Measurements from ENCODE around the gene NTF3. TPM values are rescaled to one million over a fixed set of nuclear protein-coding genes. Genes with fewer than 3 reads are reported as not detected.

The NTF3 gene
- total and polyA plus RNA-seq, 9 donors = 3.2 to 15.9 (median 9.4) TPM

DNA sequence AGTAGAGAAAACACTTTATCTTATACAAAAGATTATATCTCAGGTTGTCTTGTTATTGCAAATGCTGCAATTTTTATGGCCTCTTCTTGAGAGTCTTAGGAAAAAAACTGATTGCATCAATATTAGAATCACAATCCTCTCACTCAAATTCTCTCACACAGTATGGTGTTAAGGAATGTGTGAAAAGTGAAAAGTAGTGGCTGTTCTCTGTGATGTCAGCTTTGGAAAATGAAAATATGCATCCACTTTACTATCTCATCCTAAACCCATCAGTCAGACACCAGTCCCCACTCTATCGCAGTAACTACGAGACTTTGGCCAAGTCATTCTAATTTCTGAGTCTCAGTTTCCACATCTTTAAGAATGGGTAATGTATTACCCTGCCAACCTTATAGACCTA is 32.6 kb upstream of the NTF3 start:
- no peak for TF ChIP-seq EP300 (IDR thresholded peaks at IDR 0.05)
- no peak for TF ChIP-seq POLR2A (IDR thresholded peaks at IDR 0.05)
- TF ChIP-seq, protein P1, sequence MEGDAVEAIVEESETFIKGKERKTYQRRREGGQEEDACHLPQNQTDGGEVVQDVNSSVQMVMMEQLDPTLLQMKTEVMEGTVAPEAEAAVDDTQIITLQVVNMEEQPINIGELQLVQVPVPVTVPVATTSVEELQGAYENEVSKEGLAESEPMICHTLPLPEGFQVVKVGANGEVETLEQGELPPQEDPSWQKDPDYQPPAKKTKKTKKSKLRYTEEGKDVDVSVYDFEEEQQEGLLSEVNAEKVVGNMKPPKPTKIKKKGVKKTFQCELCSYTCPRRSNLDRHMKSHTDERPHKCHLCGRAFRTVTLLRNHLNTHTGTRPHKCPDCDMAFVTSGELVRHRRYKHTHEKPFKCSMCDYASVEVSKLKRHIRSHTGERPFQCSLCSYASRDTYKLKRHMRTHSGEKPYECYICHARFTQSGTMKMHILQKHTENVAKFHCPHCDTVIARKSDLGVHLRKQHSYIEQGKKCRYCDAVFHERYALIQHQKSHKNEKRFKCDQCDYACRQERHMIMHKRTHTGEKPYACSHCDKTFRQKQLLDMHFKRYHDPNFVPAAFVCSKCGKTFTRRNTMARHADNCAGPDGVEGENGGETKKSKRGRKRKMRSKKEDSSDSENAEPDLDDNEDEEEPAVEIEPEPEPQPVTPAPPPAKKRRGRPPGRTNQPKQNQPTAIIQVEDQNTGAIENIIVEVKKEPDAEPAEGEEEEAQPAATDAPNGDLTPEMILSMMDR (IDR thresholded peaks at IDR 0.05) = no peak
- 88 to 97% (median 89%) methylated on average over 2 of the region's 2 CpGs for WGBS, 3 donors
- H3K4me3 ChIP-seq = no peak overlapping the region
- intact Hi-C loops (cut with DNase I) = no loop called here
- H3K27me3 ChIP-seq = no peaks in the 10 kb centered on the region
- no peak overlapping the region for H3K27ac ChIP-seq
- H3K9me3 ChIP-seq = no peaks in the 10 kb centered on the region
- no peaks in the 10 kb centered on the region for H3K4me1 ChIP-seq (ENCODE audit: insufficient read depth)
- no peaks in the 10 kb centered on the region for H3K36me3 ChIP-seq
- no peak for DNase-seq

DNA sequence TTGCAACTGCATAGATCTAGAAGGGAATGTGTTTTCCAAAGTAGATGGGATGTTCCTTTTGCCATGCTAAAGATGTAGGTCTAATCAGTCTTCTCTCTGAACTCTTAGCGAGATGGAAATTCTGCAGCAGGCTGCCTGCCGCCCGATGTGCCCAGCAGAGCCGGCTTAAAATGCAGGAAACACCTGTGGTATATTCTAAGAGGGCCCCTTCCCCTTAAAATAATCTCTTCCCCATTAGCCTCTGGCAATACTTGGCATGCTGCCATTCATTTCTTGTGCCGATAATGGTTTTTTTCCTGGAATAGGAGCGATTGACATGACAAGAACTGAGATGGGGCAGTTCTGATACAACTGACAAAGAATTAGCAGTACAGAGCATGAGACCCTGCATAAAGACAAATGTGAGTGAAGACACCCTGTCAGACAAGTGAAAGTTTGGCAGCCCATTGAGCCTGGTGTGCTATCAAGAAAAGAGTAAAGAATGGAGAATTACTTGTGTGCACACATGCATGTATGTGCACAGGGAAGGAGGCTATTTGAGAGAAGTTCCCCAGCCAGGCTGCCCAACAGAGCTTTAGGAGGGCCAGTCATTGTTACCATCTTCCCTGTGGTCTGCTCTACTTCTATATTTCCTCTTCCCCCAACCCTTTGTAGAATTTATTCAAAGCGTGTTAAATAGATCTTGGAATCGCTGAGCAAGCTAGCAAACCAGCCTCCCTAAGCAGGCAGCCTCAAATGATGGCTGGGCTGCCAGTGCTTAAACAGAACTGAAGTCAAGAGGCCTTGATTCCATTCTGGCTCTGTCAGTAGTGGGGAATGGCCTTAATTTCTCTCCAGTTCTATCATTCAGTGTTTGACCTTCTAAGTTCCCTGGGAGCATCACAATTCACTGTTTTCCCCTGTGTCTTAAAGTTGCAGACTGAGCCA is 29.6 kb upstream of the NTF3 start:
- no peak for TF ChIP-seq POLR2A (IDR thresholded peaks at IDR 0.05)
- no peak for DNase-seq
- 57 to 68% (median 59%) methylated on average over 8 of the region's 8 CpGs for WGBS, 3 donors
- H3K4me3 ChIP-seq = no peak overlapping the region
- no peaks in the 10 kb centered on the region for H3K27me3 ChIP-seq
- no peaks in the 10 kb centered on the region for H3K4me1 ChIP-seq (ENCODE audit: insufficient read depth)
- H3K9me3 ChIP-seq = no peaks in the 10 kb centered on the region
- H3K36me3 ChIP-seq = no peaks in the 10 kb centered on the region
- H3K27ac ChIP-seq = no peak overlapping the region
- intact Hi-C loops (cut with DNase I) = no loop called here

DNA sequence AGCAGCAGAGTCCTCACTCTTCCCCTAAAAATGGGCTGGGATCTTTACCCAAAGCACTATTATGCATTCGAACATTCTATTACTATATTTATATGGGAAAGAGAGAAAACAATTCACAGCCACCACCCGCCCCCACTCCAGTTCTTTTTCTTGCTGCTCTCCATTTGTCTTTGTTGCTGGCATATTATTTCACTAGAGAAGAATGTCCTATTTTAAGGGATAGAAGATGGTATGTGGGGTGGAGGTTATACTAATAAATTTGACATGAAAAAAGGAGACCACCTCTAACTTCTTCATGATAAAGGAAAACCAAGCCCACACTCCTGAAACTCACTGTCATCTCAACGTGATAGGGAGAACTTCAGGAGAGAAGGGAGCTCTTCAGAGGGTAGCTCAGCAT is 28.5 kb upstream of the NTF3 start:
- no peak overlapping the region for H3K27ac ChIP-seq
- 34 to 54% (median 34%) methylated on average over 3 of the region's 3 CpGs for WGBS, 3 donors
- no peaks in the 10 kb centered on the region for H3K36me3 ChIP-seq
- H3K4me1 ChIP-seq (ENCODE audit: insufficient read depth) = no peaks in the 10 kb centered on the region
- H3K27me3 ChIP-seq = no peaks in the 10 kb centered on the region
- no peaks in the 10 kb centered on the region for H3K9me3 ChIP-seq
- DNase-seq = no peak
- TF ChIP-seq EP300 (IDR thresholded peaks at IDR 0.05) = no peak
- no peak overlapping the region for H3K4me3 ChIP-seq
- intact Hi-C loops (cut with DNase I) = no loop called here

DNA sequence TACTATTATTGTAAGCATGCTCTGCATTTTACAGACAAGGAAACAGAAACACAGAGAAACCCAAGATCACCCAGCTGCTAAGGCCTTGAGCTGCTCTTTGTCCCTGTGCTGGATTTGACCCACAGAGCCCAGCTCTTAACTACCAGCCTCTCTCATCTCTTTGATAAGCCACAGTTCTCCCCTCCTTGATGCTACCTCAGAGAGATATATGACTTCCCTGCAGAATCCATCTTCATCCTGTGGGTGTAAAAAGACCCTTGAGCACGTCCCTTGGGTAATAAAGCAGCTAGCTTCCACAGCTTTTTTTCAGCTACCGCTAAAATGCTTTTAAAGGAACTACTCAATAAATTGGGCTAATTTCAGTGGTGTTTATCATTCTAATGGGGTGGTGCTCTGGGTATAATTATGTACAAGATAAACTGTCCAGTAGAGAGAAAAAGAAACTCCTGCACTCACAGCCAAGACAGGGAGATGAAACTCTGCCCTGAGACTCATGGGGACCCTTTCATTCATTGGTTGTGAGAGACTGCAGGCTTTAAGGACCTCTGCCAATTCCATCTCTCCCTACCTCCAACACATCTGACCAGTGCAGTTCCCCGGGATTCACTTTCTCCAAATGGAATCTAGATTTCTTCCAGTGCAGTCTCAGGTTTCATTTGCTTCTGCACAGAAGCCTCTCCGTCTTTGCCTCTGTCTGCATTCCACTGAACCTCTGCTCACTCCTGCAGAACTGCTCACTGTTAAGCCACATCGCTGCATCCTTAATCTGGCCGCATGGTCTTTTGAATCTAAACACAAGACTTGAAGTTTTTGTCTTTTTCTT is 24.7 kb upstream of the NTF3 start:
- DNase-seq = no peak
- H3K27ac ChIP-seq = no peak overlapping the region
- no peaks in the 10 kb centered on the region for H3K27me3 ChIP-seq
- TF ChIP-seq EP300 (IDR thresholded peaks at IDR 0.05) (no peak), POLR2A (IDR thresholded peaks at IDR 0.05) (no peak)
- TF ChIP-seq, protein P1 (IDR thresholded peaks at IDR 0.05) = no peak
- H3K4me3 ChIP-seq = no peak overlapping the region
- no peaks in the 10 kb centered on the region for H3K4me1 ChIP-seq (ENCODE audit: insufficient read depth)
- no peaks in the 10 kb centered on the region for H3K9me3 ChIP-seq
- 10 to 17% (median 16%) methylated on average over 6 of the region's 6 CpGs for WGBS, 3 donors
- intact Hi-C loops (cut with DNase I) = no loop called here
- no peaks in the 10 kb centered on the region for H3K36me3 ChIP-seq

DNA sequence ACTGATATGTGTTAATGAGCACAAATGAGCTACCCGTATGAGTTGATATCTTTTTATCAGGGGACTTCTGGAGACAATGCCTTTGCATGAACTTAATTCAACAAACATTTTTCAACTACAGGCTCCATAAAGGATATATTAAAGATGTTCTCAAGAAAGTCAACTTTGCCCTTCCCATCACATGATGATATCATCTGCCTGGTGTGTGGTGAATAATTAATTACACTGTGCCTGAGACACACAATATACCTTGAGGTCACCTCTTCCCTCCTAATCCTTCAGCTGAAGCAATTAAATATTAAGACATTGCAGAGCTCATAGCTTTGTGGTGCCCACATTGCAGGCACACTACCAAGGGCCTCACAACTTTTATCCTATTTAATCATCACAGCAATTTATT is 22.3 kb upstream of the NTF3 start:
- WGBS, 3 donors = 33 to 46% (median 39%) methylated on average over 1 of the region's 1 CpG

More for the DNA sequence above, 22.3 kb upstream of the NTF3 start:
- Histone ChIP-seq H3K27ac (no peak overlapping the region), H3K4me1 (ENCODE audit: insufficient read depth) (no peaks in the 10 kb centered on the region), H3K4me3 (no peak overlapping the region), H3K27me3 (no peaks in the 10 kb centered on the region), H3K36me3 (no peaks in the 10 kb centered on the region), H3K9me3 (no peaks in the 10 kb centered on the region)
- DNase-seq = no peak
- TF ChIP-seq EP300 (IDR thresholded peaks at IDR 0.05) = no peak
- TF ChIP-seq, protein P1 (IDR thresholded peaks at IDR 0.05) = no peak
- TF ChIP-seq POLR2A (IDR thresholded peaks at IDR 0.05) = no peak
- intact Hi-C loops (cut with DNase I) = no loop called here
